NCI-H1694 (cell line): ENCODE results near the gene PSTK.

ENCODE experiments used
- DNase-seq: peaks from one replicate; lab custom pipeline; 2025; lab: John Stamatoyannopoulos, UW

The PSTK gene

GRCh38 chr10:123019941-123020703 lies 39.9 kb downstream of the PSTK start:
- DNase-seq: no peak

DNA sequence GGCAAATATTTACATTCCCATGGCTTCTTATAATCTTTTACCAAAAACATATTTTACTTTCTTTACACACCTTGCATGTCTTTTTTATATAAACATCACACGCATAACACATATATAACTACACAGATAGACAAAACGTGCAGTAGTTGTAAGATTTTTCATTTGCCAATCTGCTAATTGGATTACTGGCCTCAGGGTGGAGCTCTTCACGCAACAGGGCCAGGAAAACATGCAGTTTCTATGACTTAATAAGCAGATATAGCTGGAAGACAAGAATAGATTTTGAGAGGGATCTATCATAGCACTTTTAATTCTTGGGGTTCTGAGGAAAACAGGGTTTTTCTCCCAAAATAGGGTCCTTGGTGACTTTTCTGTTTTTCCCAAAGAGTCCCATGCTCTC lies 41.3 kb downstream of the PSTK start:
- DNase-seq: no peak

DNA sequence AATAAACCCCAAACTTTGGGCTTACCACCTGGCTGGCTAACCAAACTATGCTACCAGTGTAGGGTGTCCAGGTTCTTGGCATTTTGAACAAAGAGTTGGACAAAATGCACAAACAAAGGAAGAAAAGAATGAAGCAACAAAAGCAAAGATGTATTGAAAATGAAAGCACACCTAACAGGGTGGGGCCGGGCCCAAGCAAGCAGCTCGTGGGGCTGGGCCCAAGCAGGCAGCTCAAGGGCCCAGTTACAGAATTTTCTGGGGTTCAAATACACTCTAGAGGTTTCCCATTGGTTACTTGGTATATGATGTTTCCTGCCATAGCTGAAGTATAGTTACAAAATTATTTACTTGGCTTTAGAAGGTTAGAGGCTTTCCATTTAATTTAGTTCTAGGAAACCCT lies 44.3 kb downstream of the PSTK start:
- no peak for DNase-seq

GRCh38 chr10:123026302-123026701 lies 46.1 kb downstream of the PSTK start:
- no peak for DNase-seq

GRCh38 chr10:123027861-123028260 lies 47.7 kb downstream of the PSTK start:
- DNase-seq: no peak

GRCh38 chr10:123031124-123031523 lies 50.9 kb downstream of the PSTK start:
- no peak for DNase-seq

GRCh38 chr10:123034332-123034731 lies 54.1 kb downstream of the PSTK start:
- no peak for DNase-seq

DNA sequence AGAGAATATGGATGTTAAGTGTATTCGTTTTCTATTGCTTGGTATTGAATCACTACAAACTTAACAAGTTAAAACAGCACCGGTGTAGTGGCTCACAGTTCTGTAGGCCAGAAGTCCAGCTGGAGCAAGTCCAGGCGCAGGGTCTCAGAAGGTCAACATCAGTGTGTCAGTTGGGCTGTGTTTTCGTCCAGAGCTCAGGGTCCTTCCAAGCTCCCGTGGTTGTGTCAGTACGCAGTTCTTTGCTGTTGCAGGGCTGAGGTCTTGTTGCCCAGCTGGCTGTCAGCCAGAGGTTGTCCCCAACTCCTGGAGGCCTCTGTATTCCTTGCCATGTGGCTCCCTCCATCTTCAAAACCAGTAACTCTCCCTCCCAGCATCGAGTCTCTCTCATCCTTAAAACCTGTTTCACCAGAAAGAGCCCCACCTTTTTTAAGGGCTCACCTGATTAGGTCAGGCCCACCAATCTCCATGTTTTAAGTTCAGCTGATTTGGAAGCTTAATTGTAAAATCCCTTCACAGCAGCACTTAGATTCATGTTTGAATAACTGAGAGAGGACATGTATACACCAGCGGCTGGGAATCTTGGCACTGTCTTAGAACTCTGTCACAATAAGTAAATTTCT lies 55.4 kb downstream of the PSTK start:
- no peak for DNase-seq

GRCh38 chr10:123038782-123039631 lies 58.8 kb downstream of the PSTK start:
- DNase-seq: no peak

- no peak for DNase-seq
These were observed 59.4 kb downstream of the PSTK start for GRCh38 chr10:123039632-123039930.
